Brain microvascular endothelial cell (primary cell): ENCODE results near the gene TFF3.

ENCODE experiments used
- DNase-seq: peaks from one replicate; pipeline ENCODE4 v3.0.0-alpha.2; 2020
- H3K27ac ChIP-seq: fragments of 250-450 bp; sonication (Bioruptor Pico); 2 replicates; pipeline ENCODE4 v1.5.1; 2020; ENCODE audit warnings: mild to moderate bottlenecking, moderate library complexity
- H3K27me3 ChIP-seq: fragments of 250-450 bp; sonication (Bioruptor Pico); replicated peaks from 2 replicates; pipeline ENCODE4 v1.5.1; 2020; ENCODE audit warnings: mild to moderate bottlenecking
- H3K36me3 ChIP-seq: fragments of 250-450 bp; sonication (Bioruptor Pico); replicated peaks from 2 replicates; pipeline ENCODE4 v1.5.1; 2020; ENCODE audit warnings: mild to moderate bottlenecking
- H3K4me3 ChIP-seq: 2 replicates; pipeline ENCODE4 v1.5.1; 2011; ENCODE audit warnings: low read depth, mild to moderate bottlenecking, control low read depth, low read length, moderate library complexity
- in situ Hi-C: cut with HindIII; loops from 2 replicates; pipeline ENCODE4 v1.10.0; 2017; ENCODE audit warnings: low sequenced_read_pairs, low pct_ligation_motif_present
- TF ChIP-seq, protein P1 (sequence below): IDR thresholded peaks from 2 replicates; pipeline ENCODE4 v1.5.1; 2011; ENCODE audit warnings: low read depth, mild to moderate bottlenecking, moderate library complexity, low read length, control low read depth, inconsistent platforms; ENCODE audit errors: missing control alignments

Gene TFF3

DNA sequence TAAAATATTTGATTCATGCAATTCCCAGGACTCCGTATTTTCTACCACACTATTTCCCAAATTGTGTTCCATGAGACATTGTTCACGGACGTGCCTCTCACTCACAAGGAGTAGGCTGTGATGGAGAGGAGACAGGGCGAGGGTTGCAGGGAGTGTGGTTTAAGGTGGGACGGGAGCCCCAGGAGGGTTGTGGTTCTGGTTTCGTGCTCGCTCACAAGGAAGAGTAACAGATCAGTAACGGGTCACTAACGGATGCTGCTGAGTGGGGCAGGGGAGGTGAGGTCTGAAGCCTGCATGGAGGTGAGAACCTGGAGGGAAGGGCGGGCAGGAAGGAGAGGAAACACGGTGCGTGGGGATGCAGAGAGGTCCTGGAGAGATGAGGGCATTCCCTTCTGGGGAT is 28.8 kb downstream of the TFF3 start:
- TF ChIP-seq, protein P1, sequence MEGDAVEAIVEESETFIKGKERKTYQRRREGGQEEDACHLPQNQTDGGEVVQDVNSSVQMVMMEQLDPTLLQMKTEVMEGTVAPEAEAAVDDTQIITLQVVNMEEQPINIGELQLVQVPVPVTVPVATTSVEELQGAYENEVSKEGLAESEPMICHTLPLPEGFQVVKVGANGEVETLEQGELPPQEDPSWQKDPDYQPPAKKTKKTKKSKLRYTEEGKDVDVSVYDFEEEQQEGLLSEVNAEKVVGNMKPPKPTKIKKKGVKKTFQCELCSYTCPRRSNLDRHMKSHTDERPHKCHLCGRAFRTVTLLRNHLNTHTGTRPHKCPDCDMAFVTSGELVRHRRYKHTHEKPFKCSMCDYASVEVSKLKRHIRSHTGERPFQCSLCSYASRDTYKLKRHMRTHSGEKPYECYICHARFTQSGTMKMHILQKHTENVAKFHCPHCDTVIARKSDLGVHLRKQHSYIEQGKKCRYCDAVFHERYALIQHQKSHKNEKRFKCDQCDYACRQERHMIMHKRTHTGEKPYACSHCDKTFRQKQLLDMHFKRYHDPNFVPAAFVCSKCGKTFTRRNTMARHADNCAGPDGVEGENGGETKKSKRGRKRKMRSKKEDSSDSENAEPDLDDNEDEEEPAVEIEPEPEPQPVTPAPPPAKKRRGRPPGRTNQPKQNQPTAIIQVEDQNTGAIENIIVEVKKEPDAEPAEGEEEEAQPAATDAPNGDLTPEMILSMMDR, result no peak
- in situ Hi-C loops, result no loop called here
- H3K27ac ChIP-seq, result no peak overlapping the region
- no peak for DNase-seq
- H3K27me3 ChIP-seq, result no peaks in the 10 kb centered on the region
- no peak overlapping the region for H3K4me3 ChIP-seq
- H3K36me3 ChIP-seq, result no peaks in the 10 kb centered on the region

DNA sequence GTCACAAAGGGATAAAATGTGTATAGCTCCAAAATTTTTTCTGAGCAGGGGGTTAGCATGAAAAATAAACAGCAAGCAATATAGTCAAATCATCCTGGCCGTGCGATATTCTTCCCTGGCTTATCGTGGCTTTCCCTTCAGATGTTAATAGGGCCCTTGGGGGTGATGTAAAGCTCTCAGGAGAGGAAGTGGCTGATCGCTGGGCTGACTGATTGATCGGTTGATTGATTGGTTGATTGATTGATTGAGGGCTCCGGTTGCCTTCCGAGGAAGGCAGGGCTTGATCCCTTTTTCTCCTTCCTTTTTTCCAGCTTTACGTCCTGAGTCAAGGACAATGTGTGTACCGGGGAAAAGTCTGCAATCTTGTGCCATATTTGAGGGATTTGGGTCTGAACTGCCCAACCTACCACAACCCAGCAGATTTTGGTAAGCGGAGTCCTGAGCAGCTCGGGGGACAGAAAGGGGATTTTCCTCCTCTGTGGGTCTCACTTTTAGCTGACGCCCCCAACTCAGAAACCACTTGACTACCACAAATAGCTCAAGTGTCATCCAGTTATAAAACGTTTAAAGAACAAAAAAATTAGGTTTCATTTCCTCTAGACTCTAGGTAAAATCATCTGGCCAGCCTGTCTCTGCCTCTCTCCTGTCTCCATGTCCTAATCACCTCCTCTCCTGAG is 29.5 kb downstream of the TFF3 start:
- Histone ChIP-seq H3K27ac (no peak overlapping the region), H3K27me3 (no peaks in the 10 kb centered on the region), H3K36me3 (no peaks in the 10 kb centered on the region), H3K4me3 (no peak overlapping the region)
- in situ Hi-C loops, result no loop called here
- no peak for DNase-seq
- TF ChIP-seq, protein P1, result no peak

DNA sequence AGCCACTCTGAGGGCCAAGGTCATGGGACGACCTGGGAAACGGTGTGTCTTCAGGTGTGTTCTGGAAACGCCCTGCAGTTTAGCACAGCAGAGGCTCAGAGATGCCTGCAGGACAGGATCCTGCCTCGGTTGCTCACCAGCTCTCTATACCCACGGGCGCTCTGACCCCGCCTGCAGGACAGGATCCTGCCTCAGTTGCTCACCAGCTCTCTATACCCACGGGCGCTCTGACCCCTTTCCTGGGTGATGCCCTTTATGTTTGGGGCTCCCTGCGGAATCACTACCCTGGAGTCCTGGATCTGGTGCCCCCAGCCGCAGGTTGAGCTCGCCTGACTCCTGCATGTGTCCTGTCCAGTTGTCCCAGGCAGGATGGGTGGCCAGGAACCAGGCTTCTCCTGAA is 32.5 kb downstream of the TFF3 start:
- Histone ChIP-seq H3K4me3 (no peak overlapping the region), H3K36me3 (no peaks in the 10 kb centered on the region), H3K27me3 (no peaks in the 10 kb centered on the region), H3K27ac (no peak overlapping the region)
- DNase-seq, result no peak
- in situ Hi-C loops, result no loop called here
- TF ChIP-seq, protein P1, result no peak

DNA sequence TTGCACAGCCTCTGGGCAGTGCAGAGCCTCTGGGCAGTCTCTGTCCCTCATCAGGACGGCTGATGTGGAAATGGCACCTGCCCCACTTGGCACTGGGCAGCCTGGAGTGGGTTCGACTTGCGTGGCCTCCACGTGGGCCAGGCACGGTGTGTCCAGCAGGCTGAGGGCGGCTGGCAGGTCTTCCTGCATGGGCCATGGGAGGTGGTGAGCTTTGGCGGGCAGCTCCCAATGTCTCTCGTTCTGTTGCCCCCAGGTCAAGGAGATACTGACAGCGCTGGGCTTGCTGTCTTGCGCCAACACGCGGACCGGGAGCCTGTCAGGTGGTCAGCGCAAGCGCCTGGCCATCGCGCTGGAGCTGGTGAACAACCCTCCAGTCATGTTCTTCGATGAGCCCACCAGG is 33.2 kb downstream of the TFF3 start:
- Histone ChIP-seq H3K36me3 (no peaks in the 10 kb centered on the region), H3K4me3 (no peak overlapping the region), H3K27ac (no peak overlapping the region), H3K27me3 (no peaks in the 10 kb centered on the region)
- TF ChIP-seq, protein P1, result no peak
- no peak for DNase-seq
- in situ Hi-C loops, result no loop called here

DNA sequence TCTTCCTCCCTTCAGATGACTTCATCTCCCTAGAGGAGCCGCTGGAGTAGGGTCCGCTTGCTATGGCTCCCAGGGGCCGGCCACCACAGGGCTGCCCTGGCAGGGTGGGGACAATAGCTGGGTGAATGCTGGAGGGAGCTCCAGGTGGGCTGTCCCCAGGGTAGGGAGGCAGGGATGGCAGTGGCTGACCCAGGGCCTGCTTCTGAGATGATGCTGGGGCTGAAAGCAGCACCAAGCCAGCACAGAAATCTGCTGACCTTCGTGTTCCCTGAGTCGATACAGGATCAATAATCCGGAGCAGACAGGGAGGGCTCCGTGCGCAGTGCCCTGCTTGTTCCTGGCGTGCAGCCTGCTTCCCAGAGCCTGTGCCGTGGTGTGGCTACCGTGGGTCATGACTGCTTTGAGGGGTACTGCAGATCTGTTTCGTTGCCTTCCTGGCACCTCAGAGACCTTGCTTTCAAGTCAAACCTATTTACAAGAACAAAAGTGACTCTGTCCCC is 34.0 kb downstream of the TFF3 start:
- Histone ChIP-seq H3K27ac (no peak overlapping the region), H3K36me3 (no peaks in the 10 kb centered on the region), H3K4me3 (no peak overlapping the region), H3K27me3 (no peaks in the 10 kb centered on the region)
- in situ Hi-C loops, result no loop called here
- DNase-seq, result no peak
- TF ChIP-seq, protein P1, result no peak
